Esophagus squamous epithelium (tissue), 5 donors: ENCODE measurements around the gene CAMLG. TPM values are rescaled to one million over a fixed set of nuclear protein-coding genes. Genes with fewer than 3 reads are reported as not detected.
"Not testable (repeated sequence)": the region's sequence is repeated elsewhere in the genome, so short reads cannot be mapped to it uniquely, and the experiment has no call there.

ENCODE experiments used
- DNase-seq: peaks from one replicate; lab custom pipeline; 2025; lab: John Stamatoyannopoulos, UW
- H3K27ac ChIP-seq, 4 donors: fragments of 200-600 bp; sonication (generic); one replicate each; pipeline ENCODE4 v1.5.1; 2016 to 2019; ENCODE audit warnings: mild to moderate bottlenecking in 1 of 4
- H3K27me3 ChIP-seq, 4 donors: fragments of 200-600 bp; sonication (generic); 1 replicate in 3 of 4; 2 replicates in 1 of 4; pipeline versions ENCODE4 v1.5.1 to v1.6.0; 2017 to 2021; ENCODE audit warnings: antibody characterized with exemption in 1 of 4
- H3K36me3 ChIP-seq, 3 donors: fragments of 200-600 bp; sonication (generic); one replicate each; pipeline ENCODE4 v1.5.1; 2016 to 2019
- H3K4me1 ChIP-seq, 3 donors: fragments of 200-600 bp; sonication (generic); one replicate each; pipeline ENCODE4 v1.5.1; 2017 to 2019
- H3K4me3 ChIP-seq, 4 donors: fragments of 200-600 bp; sonication (generic); 1 replicate in 3 of 4; 2 replicates in 1 of 4; pipeline ENCODE4 v1.5.1; 2016 to 2019; ENCODE audit warnings: mild to moderate bottlenecking in 2 of 4, moderate library complexity in 1 of 4
- H3K9me3 ChIP-seq, 3 donors: fragments of 200-600 bp; sonication (generic); one replicate each; pipeline ENCODE4 v1.5.1; 2016 to 2019
- CTCF ChIP-seq, 6 experiments: fragments of 450-650 bp in 4 of 6; fragments of 200-600 bp in 2 of 6; sonication (generic) in 2 of 6; IDR thresholded peaks; one replicate each; pipeline ENCODE4 v1.5.1; 2016 to 2019; ENCODE audit warnings: antibody characterized with exemption in 6 of 6, mild to moderate bottlenecking in 4 of 6, moderate library complexity in 4 of 6
- POLR2A ChIP-seq, 4 donors: fragments of 450-650 bp; IDR thresholded peaks; one replicate each; pipeline ENCODE4 v1.6.1; 2017; ENCODE audit warnings: antibody characterized with exemption in 4 of 4, mild to moderate bottlenecking in 4 of 4, moderate library complexity in 3 of 4
- WGBS, 2 donors: methylation state at CpG; one replicate each; pipeline ENCODE4 v1.1.5; 2018; 5-methylcytosine and 5-hydroxymethylcytosine counted together
- intact Hi-C: fragments of 100-400 bp; cut with DNase I; formaldehyde crosslinking; loops from one replicate; pipeline ENCODE4 v1.15.0; 2022
- total RNA-seq, 4 donors: library from RNA; depleted of rRNA; stranded (reverse); fragments of >200 nt; gene quantifications; one replicate each; pipeline ENCODE4 v1.1.0, GENCODE V29; 2016
- donor health status: DM: yes; HTN: yes; CAD: no.

CAMLG gene
- total RNA-seq, 4 donors from 2014 or later, result 9.4 to 31.7 (median 18.0) TPM

GRCh38 chr5:134758176-134758503 is 19.8 kb downstream of the CAMLG start:
- peak overlapping the region; percentile 81 to 99 (median 88) for H3K4me3 ChIP-seq
- no peak for TF ChIP-seq CTCF (IDR thresholded peaks at IDR 0.05)
- no peak for TF ChIP-seq POLR2A (IDR thresholded peaks at IDR 0.05)
- peak overlapping the region; percentile 82 to 88 (median 86) for H3K27ac ChIP-seq
- WGBS, 2 donors, result 19 to 30% methylated on average over 6 to 8 of the region's 9 CpGs
- no peak for DNase-seq
- no peaks in the 10 kb centered on the region for H3K9me3 ChIP-seq
- H3K36me3 ChIP-seq, result peaks cover 0 to 4% (median 0%) of the 10 kb centered on the region in 3 donors
- no peaks in the 10 kb centered on the region for H3K27me3 ChIP-seq
- peaks cover 0 to 42% (median 16%) of the 10 kb centered on the region in 3 donors for H3K4me1 ChIP-seq
- intact Hi-C loops, result no loop called here

GRCh38 chr5:134758504-134759341 is 20.4 kb downstream of the CAMLG start, which contains the start of gene DDX46:
TSS of gene DDX46 (plus strand) at chr5:134758779. CDS start at chr5:134758939, 160 bp downstream.
- peak within 1 kb of the TSS; percentile 81 to 99 (median 88) for H3K4me3 ChIP-seq
- DNase-seq, result peak; percentile 67
- H3K27ac ChIP-seq, result peak within 1 kb of the TSS; percentile 82 to 88 (median 86)
- intact Hi-C loops, result no loop called here
- peaks cover 0 to 10% (median 0%) of the 10 kb centered on the region in 3 donors for H3K36me3 ChIP-seq
- TF ChIP-seq POLR2A (IDR thresholded peaks at IDR 0.05) (peak in 3 of 4 donors; percentile 52 to 64 (median 62)), CTCF (IDR thresholded peaks at IDR 0.05) (peak; percentile 47 to 83 (median 64))
- 0% methylated on average over 4 to 5 of the region's 73 CpGs for WGBS, 2 donors
- H3K9me3 ChIP-seq, result no peaks in the 10 kb centered on the region
- peaks cover 0 to 42% (median 16%) of the 10 kb centered on the region in 3 donors for H3K4me1 ChIP-seq
- no peaks in the 10 kb centered on the region for H3K27me3 ChIP-seq

- H3K27me3 ChIP-seq, H3K27ac ChIP-seq, H3K9me3 ChIP-seq, DNase-seq, H3K4me3 ChIP-seq, H3K4me1 ChIP-seq, intact Hi-C loops: not testable (repeated sequence)
- 93 to 95% methylated on average over 15 to 17 of the region's 21 CpGs for whole genome bisulfite sequencing, 2 donors
- H3K36me3 ChIP-seq, result peaks cover 0 to 99% (median 38%) of the 10 kb centered on the region in 3 donors
Observed at GRCh38 chr5:134767528-134768291, 29.4 kb downstream of the CAMLG start.

GRCh38 chr5:134769206-134769605 is 30.9 kb downstream of the CAMLG start:
- H3K4me1 ChIP-seq, result no peaks in the 10 kb centered on the region
- H3K4me3 ChIP-seq, result no peak overlapping the region
- no peak overlapping the region for H3K27ac ChIP-seq
- no peaks in the 10 kb centered on the region for H3K9me3 ChIP-seq
- H3K27me3 ChIP-seq, result no peaks in the 10 kb centered on the region
- intact Hi-C loops, result no loop called here
- peaks cover 0 to 100% (median 41%) of the 10 kb centered on the region in 3 donors for H3K36me3 ChIP-seq
- whole genome bisulfite sequencing, 2 donors, result 61 to 65% methylated on average over 4 of the region's 4 CpGs
- DNase-seq, result no peak
- TF ChIP-seq CTCF (IDR thresholded peaks at IDR 0.05), result no peak
- TF ChIP-seq POLR2A (IDR thresholded peaks at IDR 0.05), result no peak

GRCh38 chr5:134772461-134773125 is 34.2 kb downstream of the CAMLG start:
- TF ChIP-seq CTCF (IDR thresholded peaks at IDR 0.05) (no peak), POLR2A (IDR thresholded peaks at IDR 0.05) (no peak)

More at GRCh38 chr5:134772461-134773125, 34.2 kb downstream of the CAMLG start:
- DNase-seq, result no peak
- Histone ChIP-seq H3K27me3 (no peaks in the 10 kb centered on the region), H3K9me3 (no peaks in the 10 kb centered on the region), H3K4me1 (no peaks in the 10 kb centered on the region), H3K4me3 (no peak overlapping the region), H3K36me3 (peaks cover 7 to 100% (median 41%) of the 10 kb centered on the region in 3 donors), H3K27ac (no peak overlapping the region)
- intact Hi-C loops, result no loop called here
- 79 to 85% methylated on average over 10 of the region's 10 CpGs for WGBS, 2 donors
